ENCODE results near the gene ANXA3.

The ANXA3 gene

DNA sequence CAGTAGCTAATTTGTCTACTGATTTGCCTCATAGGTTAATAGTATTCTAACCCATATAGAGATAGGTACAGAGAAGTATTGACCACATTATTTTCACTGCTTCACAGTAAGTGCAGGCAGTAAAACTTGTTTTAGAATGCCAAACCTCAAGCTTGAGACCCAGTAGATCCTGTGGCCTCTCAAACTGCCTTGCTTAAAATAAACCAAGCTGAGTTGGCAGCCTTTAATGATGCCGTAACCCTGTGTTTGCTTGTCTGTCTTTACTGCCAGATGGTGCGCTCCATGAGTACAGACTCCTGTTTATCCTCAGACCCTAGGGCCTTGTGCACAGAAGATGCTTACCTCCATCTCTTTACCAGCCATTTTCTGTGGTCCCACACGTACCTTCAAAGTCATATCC is 50.8 kb downstream of the ANXA3 start:
- TF ChIP-seq, protein P1, sequence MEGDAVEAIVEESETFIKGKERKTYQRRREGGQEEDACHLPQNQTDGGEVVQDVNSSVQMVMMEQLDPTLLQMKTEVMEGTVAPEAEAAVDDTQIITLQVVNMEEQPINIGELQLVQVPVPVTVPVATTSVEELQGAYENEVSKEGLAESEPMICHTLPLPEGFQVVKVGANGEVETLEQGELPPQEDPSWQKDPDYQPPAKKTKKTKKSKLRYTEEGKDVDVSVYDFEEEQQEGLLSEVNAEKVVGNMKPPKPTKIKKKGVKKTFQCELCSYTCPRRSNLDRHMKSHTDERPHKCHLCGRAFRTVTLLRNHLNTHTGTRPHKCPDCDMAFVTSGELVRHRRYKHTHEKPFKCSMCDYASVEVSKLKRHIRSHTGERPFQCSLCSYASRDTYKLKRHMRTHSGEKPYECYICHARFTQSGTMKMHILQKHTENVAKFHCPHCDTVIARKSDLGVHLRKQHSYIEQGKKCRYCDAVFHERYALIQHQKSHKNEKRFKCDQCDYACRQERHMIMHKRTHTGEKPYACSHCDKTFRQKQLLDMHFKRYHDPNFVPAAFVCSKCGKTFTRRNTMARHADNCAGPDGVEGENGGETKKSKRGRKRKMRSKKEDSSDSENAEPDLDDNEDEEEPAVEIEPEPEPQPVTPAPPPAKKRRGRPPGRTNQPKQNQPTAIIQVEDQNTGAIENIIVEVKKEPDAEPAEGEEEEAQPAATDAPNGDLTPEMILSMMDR (IDR thresholded peaks at IDR 0.05): no peak

DNA sequence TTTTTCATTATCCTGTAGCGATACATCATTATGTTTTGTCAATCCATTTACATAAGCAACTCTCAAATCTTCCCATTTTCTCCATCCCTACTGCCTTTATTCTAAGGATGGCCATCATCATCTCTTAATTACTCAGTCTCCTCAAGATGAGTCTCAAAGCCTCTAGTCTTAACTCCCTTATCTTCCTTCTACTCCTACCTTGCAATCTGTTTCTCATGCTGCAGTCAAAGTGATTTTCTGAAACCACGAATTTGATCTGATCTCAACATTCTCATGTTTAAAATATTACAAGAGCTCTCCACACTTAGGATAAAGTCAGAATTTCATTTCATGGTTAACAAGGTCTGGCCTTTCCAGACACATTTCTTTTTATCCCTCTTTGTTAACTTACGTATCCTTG is 51.8 kb downstream of the ANXA3 start:
- TF ChIP-seq, protein P1 (IDR thresholded peaks at IDR 0.05): no peak

DNA sequence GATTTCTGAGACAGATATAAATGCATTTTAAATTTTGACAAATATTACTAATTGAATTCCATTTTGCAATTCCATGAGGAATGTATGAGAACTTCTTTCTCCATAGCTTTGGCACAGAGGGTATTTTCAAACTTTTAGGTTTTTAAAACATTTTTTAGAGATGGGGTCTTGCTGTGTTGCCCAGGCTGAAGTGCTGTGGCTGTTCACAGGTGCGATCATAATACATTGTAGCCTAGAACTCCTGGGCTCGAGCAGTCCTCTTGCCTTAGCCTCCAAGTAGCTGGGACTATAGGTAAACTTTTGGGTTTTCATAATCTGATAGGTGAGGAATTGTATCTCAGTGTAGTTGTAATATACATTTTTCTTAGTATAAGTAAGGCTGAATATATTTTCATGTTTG is 53.4 kb downstream of the ANXA3 start:
- TF ChIP-seq, protein P1 (IDR thresholded peaks at IDR 0.05): no peak

DNA sequence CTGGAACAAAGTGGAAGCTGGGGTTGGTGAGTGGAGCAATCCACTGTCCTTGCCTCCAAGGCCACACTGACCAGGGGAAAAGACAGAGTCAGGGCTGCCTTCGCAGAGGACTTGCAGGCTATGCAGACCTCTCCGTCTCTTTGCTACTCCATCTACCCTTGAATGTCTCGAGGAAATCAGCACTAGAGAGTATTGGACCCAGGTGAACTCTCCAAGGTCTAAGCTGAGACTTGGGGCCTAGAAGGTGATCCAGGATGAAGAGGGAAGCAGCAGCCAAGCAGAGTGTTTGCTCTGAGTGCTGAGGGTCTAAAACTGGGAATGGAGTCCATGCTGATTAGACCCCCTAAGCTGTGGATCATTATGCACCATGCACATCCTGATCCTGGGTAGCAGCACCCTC is 54.5 kb downstream of the ANXA3 start:
- TF ChIP-seq, protein P1 (IDR thresholded peaks at IDR 0.05): no peak

DNA sequence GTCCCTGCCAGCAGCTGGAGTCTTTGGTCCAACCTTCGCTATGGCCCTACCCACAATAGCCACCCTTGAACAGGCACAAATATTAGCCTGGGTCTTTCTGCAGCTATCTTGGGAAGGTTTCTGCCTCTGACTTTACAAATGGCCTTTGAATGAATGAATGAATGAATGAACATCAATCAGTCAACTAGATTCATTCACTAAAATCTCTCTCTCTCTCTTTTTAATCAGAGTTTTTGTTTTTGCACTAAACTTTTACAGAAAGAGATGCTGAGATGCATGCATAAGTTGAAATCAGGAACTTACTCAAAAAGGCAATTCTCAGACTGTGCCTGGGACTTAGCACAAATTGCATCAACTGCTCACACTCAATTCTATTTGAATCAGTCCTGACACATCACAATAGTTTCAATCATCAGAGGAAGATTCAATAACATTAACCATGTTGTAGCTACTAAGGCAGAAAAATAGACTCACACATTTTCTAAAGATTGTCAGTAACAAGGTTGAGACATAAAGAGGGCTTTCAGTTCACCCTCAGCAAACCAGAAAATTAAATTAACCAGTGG is 55.0 kb downstream of the ANXA3 start:
- TF ChIP-seq, protein P1 (IDR thresholded peaks at IDR 0.05): no peak

DNA sequence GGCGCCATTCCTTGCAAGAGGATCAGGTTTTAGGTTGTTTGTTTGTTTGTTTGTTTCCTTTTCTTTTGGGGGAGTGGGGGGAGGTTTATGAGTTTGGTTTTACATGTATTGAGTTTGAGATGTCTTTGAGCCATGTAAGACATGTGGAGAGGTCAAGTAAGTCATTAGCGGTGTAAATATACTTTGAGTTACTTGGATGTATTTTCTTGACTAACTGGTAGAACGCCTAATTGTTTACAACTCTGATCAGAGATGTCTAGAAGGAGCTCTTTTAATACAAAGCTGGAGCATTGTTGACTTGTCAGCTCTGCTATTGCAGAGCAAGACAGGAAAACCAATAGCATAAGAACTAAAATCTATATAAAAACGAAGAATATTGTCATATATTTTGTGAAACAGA is 57.1 kb downstream of the ANXA3 start:
- TF ChIP-seq, protein P1 (IDR thresholded peaks at IDR 0.05): no peak

DNA sequence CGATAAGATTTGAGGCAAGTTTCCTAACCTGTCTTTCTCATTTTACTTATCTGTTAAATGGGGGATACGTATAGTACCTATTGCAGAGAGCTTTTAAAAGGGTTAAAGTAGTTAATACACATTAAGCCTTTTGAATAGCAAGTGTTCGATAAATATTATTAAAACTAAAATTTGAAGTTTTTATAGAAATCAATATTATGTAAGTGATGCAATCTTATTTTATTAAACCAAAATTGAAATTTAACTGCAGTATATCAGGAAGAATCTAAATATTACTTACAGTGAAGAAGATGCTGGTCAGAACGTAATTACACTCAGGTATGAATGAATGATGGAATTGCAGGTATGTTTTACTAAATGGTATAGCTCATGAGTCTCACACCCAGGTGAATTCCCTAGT is 58.0 kb downstream of the ANXA3 start:
- TF ChIP-seq, protein P1 (IDR thresholded peaks at IDR 0.05): no peak
